NCI-H69 (cell line): Measurements from ENCODE around the gene SEL1L2.

Experiments used
- DNase-seq: peaks from one replicate; lab custom pipeline; 2025; lab: John Stamatoyannopoulos, UW

The SEL1L2 gene

DNA sequence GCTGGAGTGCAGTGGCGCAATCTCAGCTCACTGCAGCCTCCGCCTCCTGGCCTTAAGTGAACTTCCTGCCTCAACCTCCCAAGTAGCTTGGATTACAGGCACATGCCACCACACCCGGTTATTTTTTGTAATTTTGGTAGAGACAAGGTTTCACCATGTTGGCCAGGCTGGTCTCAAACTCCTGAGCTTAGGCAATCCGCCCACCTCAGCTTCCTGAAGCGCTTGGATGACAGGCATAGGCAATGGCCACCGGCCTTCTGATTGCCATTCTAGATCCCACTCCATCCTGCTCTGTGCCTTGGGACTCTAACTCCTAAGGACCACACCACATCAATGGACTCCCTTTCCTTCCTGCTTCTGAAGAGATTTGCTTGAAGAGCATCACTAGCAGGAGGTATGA is 60.6 kb downstream of the SEL1L2 start:
- DNase-seq, result no peak

DNA sequence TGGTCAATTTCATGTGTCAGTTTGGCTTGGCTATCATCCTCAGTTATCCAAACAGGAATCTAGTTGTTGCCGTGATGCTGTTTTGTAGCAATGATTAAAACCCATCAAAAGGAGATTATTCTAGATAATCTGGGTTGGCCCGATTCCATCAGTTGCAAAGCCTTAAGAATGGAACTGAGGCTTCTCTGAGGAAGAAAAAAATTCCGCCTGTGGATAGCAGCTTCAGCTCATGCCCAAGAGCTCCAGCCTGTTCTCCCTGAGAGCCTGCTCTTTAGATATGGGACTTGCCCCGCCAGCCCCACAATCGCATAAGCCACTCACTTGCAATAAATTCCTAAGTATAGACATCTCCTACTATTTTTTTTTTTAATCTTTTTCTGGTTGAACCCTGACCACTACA is 61.5 kb downstream of the SEL1L2 start:
- no peak for DNase-seq

DNA sequence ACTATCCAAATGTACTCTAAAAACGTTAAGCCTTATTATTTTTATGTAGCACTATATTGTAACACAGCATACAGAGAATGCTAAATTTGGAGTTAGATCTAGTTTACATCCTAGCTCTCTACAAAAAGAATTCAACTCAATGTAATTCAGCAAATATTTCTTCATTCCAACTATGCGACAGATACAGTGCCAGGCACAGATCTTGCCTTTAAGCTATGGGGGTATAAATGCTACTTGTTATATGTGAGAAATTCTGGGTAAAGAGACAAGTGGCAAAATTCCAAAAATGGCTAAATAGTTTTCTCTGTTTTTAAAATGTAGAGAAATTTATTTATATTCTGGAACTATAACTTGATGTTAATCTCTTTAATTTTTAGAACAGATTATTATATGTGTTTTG is 63.2 kb downstream of the SEL1L2 start:
- DNase-seq, result no peak

DNA sequence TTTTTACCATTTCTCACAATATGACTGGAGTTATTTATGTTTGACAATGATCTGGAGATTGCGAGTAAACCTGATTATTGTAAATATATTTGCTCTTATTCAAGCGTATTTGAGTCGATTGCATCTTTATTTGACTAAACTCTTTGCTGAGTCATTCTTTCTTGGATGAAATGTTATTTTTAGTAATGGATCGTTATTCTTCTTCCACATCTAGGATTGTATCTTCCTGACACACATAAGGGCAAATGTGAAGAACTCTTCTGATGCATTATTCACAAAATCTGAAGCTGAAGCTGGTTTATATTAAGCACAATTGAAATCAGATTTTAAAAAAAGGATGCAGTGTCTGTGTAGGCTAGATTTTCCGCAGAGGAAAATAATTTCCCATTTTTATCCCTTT is 68.2 kb downstream of the SEL1L2 start:
- DNase-seq, result no peak

DNA sequence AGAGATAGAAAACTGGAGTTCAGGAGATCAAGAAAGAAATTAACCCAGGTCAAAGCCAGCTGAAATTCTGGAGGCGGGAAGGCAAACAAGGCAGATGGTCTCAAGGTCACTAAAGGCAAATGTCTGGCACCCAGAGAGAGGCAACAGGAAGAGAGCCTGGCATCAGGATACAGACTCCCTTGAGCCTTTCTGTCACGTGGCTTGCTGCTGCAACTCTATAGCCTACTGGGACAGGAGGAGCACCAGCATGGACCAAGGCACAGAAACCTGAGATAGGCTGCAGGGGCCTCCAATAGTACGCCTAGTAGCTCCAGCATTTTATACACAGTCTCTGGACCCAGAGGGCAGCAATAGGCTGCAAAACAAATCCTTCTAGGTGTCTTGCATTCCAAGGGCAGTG is 75.1 kb downstream of the SEL1L2 start:
- DNase-seq, result peak; percentile 70

DNA sequence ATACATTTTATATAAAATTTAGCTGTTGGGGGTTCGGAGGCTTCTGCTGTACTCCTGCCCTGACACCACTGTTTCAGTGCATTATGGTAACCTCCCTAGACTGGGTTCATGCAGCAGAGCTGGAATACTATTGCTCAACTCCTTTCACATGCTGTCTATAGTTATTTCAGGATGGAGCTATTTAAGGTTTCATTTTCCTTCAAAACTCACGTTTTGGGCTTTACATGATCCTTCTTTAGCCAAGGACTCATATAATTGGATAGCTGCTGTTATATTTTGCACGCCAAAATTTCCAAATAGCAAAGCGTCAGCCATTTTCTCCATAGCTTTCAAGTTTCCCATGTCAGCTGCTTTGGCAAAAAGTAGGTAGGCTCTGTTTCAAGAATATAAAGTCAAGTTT is 76.8 kb downstream of the SEL1L2 start:
- DNase-seq, result no peak

DNA sequence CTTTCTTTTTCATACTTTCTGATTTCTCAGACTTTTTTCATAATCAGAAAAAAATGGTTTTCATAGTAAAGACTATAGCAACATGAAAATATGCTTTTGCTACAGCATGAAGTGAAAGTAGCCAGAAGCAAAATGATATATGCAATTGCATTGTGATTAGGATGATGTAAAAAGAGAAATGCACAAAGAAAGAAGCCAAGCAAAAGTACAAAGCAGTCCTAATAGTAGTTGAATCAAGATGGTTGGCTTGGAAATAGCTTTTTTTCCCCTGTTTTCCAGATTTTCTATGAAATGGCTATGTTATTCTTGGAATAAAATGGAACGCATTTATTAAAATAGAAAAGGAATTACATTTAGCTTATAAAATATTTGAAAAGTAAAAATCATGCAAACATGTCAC is 77.3 kb downstream of the SEL1L2 start:
- DNase-seq, result no peak

DNA sequence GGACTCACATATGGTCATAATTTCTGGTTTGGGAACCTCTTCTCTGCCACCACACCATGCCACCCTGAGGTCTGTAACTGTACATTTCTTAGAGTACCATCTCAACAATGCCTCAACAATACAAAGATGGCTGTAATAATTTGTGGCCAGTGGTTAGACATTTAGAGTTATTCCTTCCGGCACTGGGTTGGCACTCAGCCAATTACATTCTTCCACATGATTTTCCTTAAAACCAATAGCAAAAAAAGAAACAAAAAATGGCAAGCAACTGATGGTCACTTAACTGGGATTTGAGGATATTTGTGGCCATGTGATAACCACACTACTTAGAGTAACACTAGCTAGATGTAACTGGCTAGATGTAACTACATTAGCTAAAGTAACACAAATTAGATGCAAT is 79.9 kb downstream of the SEL1L2 start:
- DNase-seq, result peak; percentile 24

DNA sequence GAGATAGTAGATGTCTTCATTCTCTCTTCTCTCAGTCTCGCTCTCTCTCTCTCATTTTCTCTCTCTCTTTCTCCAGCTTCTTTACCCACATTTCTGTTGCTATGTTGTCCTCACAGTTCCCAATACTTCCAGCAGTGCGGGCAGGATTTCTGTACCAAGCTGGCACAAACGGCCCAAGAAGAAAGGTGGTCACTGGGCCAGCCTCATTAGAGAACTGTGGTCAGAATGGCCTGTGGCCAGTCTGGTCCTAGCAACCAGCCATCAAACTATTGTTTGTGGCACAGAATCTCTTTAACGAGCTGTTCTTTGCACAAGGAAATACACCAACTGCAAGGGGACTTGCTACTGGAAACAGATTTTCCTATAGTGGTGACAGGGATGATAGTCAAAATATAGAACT is 81.3 kb downstream of the SEL1L2 start:
- no peak for DNase-seq

DNA sequence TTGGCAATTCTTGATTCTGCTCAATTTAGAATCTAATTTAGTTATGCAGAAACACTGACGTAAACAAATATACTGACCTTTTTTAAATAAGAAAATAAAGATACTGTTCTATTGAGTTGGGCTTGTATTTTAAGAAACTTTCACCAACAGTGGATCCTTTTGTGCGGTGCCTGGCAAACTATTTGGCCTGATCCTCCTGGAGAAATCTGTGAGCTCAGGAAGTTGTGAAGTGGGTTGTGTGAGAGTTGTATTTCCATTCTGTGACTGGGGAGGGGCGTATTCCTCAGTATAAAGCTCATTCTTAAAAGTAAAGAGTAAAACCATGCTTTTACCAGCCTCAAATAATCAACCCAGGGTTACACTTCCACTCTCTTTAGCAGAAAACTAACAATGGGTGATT is 85.6 kb downstream of the SEL1L2 start:
- no peak for DNase-seq

DNA sequence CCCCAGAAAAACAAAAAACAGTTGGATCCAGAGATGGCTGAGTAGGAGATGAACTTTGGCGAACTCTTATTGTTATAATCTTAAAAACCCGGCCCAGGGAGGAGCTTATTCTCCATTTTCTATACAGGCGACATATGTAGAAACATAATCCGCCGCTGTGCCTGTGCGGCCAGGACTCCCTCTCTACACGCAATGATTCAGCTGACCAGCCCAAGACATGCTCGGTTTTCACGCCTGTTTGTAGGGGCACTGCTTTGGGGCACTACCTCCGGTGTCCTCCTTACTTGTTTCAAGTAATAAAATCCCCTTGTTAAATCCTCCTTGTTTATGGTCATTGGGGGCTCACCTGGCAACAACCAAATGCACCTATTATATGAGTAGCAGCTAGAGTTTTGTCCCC is 89.9 kb downstream of the SEL1L2 start:
- no peak for DNase-seq

DNA sequence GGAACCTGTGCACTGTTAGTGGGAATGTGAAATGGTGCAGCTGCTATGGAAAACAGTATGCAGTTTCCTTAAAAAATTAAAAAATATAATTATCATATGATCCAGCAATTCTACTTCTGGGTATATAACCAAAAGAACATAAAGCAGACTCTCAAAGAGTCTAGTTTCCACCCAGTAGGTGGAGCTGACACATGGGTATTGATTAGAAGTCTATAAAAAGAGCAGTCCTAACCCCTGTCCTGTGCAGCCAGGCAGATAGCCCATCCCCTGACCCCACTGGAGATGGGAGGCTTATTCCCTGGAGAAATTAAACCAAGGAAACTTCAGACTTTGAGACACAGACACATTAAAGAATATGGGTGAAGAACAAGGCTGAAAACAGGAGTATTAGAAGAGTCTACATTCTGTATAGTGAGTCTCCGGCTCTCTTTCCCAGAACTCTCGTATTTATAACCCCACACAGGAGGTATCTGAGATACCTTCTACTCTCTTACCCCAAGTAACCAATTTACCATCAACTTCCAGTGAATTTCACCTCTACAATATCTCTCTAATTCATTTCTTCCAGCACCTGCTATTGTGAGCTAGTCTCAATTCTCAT is 92.3 kb downstream of the SEL1L2 start:
- DNase-seq, result peak; percentile 40

DNA sequence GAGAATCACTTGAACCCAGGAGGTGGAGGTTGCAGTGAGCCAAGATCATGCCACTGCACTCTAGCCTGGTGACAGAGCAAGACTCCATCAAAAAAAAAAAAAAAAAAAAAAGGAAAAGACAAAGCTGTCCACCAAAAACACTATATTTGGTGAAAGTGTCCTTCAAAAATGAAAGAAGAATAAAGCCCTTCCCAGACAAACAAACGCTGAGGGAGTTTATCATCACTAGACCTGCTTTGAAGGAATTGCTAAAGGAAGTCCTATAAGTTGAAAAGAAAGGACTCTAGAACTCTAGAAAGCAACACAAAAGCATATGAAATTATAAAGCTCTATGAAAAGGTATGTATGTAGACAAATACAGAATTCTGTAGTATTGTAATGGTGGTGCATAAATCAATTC is 98.8 kb downstream of the SEL1L2 start:
- no peak for DNase-seq

DNA sequence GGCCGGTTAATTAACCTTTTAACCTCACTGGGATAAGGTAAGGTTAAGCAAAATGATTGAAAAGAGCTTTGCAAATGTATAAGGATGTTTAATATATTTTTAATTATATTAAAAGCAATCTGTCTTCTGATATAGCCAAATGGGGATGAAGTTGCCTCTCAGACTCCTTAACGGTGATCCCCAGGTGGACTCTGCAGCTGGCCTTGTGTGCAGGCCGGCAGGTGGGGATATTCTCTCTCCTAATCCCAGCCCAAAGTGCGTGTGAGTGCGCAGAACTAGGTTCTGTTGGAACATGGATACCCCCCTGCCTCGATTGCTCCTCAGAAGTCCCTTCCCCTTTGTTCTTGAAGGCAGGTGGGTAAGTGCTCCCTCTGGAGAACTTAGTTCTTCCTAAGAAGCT is 105.6 kb downstream of the SEL1L2 start:
- no peak for DNase-seq

DNA sequence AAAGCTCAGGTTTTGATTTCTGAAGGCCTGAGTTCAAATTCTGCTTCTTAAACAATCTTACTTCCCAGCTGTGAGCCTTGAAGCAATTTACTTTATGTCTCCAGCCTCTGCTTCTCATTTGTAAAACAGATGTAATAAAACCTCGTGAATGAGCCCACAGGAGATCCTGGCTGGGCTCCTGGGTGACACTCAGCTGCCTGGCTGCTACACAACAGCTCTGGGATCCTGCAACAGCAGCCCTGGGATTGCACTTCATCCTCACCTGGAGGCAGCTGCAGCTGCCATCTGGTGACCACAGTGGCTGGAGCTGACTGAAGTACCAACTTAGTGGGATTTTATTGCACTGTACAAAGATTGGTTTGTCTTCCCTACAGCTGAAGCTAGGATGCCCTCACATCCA is 107.0 kb downstream of the SEL1L2 start:
- peak; percentile 23 for DNase-seq

DNA sequence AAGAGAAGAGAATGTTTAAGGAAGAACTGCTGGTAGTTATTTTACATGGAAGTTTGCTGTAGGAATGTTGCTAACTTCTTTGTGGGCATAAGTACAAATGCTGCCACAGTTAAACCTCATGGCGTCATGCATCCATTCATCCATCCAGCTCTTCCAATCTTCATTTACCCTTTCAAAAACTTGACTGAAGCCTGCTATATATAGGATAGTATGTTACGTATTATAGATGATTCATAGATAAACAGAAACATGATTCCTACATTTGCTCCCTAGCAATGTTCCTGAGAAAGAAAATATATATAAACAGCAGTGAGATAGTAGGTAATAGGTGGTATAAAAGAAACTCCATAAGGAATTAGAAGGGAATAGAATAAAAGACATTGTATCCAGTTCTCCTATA is 111.8 kb downstream of the SEL1L2 start:
- DNase-seq, result no peak

DNA sequence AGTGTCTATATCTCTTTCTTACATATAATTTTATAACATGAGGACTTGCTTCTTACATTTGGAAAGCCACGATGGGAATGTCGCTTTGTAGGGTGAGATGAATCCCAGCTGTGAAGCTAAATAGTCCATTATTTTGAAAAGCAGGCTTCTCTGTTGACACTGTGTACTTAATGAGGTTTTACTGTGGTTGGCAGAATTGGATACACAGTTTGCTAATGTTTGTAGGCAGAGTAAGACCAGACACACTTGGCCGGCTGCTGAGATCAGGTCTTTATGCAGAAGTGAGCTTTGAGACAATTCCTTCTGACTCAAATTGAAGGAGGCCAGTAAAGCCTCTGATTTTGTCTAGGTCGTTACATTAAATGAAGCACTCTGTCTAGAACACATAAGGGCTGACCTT is 112.6 kb downstream of the SEL1L2 start:
- peak; percentile 76 for DNase-seq

DNA sequence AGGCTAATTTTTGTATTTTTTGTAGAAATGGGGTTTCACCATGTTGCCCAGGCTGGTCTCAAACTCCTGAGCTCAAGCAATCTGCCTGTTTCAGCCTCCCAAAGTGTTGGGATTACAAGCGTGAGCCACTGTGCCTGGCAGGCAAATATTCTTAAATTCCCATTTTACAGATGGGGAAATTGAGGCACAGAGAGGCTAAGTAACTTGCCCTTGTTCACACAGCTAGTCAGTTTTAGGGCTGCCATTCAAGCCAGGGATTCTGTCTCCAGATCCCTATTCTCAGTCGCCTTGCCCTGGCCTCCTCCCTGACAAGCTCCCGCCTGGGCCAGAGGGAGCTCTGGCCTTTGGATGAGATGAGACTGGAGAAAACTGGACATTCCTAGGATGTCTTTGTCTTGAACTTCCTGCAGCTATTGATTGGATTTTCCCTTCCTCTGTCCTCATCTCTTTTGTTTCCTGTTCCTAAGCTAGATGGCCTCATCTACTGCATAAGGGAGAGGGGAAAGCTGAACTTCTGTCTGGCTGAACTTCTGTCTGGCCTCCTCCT is 115.1 kb downstream of the SEL1L2 start:
- peak; percentile 8 for DNase-seq

DNA sequence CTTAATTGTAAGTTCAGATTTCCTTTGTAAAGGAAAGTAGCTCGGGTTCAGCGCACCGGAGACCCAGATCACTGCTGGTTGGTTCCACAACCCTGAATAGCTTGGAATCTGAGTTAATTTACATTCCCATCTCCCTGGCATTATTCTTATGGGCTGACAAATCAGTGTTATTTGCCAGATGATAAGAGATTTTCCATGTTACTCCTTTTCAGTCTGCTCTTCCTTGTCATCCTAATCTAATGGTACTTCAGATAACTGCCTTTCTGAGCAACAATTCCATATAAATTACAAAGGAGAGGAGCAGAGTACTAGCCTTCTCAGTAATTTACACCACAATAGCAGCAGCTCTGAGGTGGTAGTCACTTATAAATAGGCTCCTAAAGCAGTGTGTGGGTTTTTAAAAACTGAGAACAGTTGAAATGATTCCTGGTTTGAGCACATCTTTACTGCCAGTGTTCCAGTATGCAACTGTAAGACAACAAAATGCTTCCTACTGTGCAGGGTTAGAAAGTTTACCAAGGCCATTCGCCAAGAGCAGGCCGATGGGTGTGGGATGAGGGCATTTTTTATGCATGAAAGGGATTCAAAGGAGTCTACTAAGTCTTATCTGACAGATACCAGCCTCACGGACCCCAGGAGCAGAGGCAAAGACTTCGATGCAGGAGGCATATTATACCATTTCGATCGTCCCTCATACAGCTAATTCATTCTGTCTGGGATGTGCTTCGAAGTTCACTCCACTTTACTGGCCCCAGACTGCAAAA is 115.8 kb downstream of the SEL1L2 start:
- peak; percentile 68 for DNase-seq

DNA sequence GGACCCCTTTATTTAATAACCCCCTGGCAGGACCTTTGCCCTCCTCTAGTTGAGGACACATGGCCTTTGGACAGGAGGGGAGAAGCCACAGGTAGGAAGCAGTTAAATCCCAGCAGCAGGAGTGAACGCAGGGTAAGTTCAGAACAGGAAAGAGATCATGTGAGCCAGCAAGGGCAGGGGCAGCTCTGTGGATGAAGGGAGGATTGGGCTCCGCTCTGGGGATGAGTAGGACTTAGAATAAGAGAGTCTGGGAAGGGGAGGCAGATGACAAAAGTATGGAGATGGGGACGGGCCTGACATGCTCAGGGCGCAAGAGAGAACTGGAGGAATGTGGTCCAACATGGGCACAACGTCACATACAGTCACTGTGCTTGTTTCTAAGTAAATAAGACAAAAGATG is 116.6 kb downstream of the SEL1L2 start:
- DNase-seq, result peak; percentile 28

DNA sequence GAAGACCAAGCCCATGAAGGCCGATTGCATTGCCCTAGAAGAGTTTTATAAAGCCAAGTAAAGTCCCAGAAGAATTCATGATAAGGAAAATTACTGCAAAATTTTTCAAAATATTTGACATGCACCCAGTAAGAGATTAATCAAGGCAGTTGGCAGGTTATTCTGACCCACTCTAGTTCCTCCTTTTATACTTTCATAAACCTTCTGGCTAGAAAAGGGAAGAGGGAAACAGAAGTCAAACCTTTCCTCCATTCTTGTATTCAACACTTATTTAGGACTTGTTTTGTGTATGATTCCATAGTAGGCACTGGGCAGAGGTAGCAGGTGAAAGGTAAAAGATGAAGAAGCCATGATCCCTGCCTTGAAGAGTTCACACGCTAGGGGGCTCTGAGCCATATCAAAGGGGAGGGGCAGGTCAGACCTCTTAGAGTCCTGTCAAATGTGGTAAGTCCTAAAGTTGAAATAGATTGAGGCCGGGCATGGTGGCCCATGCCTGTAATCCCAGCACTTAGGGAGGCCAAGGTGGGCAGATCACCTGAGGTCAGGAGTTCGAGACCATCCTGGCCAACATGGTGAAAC is 120.2 kb downstream of the SEL1L2 start:
- no peak for DNase-seq

DNA sequence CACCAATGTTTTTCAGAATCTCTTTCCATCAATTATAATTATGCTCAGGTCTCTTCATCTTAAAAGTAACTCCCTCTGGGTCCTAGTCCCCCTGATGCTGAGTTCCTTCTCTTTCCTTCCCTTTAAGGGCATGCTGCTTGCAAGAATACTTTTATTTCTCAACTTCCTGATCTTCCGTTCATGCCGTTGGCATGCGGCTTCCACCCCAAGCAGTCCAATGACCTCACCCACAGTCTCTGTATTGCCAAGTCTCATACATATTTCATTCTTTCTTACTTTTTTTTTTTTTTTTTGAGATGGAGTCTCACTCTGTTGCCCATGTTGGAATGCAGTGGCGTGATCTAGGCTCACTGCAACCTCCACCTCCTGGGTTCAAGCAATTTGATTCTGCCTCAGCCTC is 122.1 kb downstream of the SEL1L2 start:
- DNase-seq, result no peak

DNA sequence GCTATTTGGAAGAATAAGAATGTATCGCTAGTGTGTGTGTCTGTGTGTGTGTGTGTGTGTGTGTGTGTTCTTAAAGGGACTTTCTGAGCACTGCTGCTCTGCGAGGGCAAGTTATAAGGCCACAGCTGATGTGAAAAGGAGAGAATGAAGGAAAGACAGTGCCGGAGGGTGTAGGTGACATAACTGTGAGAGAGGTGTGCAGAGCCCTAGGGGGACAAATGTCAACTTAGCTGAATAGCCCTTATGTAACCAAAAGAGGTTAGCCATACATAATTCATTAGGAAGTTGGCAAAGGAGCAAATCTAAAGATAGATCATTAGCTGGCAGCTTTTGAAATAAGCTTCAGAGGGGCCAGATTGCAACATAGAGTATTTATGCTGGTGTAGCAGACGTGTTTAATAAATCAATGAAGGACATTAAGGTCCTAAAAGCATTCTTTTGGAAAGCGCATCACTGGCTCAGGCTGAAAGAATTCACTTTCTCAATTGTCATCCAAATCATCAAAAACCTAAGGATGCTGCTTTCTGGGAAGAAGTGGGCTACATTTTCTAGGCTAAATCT is 124.5 kb downstream of the SEL1L2 start:
- DNase-seq, result peak; percentile 53
